ENCODE results near the gene STK32C. TPM values are rescaled to one million over a fixed set of nuclear protein-coding genes. Genes with fewer than 3 reads are reported as not detected.
A peak's percentile ranks its signal among the peaks of the same experiment; 100 is the strongest.

The STK32C gene
- polyA plus RNA-seq, 2 of the 4 experiments (the other 2 are of a cell fraction) = 29.9 to 43.6 TPM

GRCh38 chr10:132300582-132300981 lies 7.2 kb downstream of the STK32C start:
- FAIRE-seq (no peak), ATAC-seq (no peak), DNase-seq (ENCODE audit: low read depth in 1 of 2, low spot score in 1 of 2) (no peak)
- H3K4me2 ChIP-seq = no peak overlapping the region
- no peaks in the 10 kb centered on the region for H3K4me1 ChIP-seq
- WGBS (ENCODE audit: missing lambda C conversion rate) = 60% methylated on average over 4 of the region's 10 CpGs
- TF ChIP-seq JUN (IDR thresholded peaks at IDR 0.05) = no peak
- TF ChIP-seq RAD21 (conservative IDR thresholded peaks at IDR 0.05 in 1 of 2, IDR thresholded peaks at IDR 0.05 in 1 of 2) = no peak
- TF ChIP-seq HOXA7 (CRISPR knock-in tag; IDR thresholded peaks at IDR 0.05) = no peak
- no peak for TF ChIP-seq BHLHE40 (IDR thresholded peaks at IDR 0.05; ENCODE audit: low read depth, low read length)
- TF ChIP-seq TP53 (CRISPR knock-in tag; IDR thresholded peaks at IDR 0.05) = no peak
- TF ChIP-seq NR3C1 (IDR thresholded peaks at IDR 0.05) = no peak
- no peak for TF ChIP-seq ZFP36 (IDR thresholded peaks at IDR 0.05; ENCODE audit: borderline replicate concordance, partially characterized antibody)
- TF ChIP-seq EP300 (IDR thresholded peaks at IDR 0.05) = no peak
- no peak for TF ChIP-seq KDM5A (IDR thresholded peaks at IDR 0.05)
- TF ChIP-seq CEBPB (IDR thresholded peaks at IDR 0.05) = no peak
- TF ChIP-seq RARB (CRISPR knock-in tag; IDR thresholded peaks at IDR 0.05) = no peak
- no peak overlapping the region for H3K27ac ChIP-seq
- ChIA-PET CTCF (interaction anchor here (0.8 to 1.5 kb wide), 3 partner anchors 44 to 78 kb away, joined by 3 to 8 read pairs (median 6); no protein-coding TSS in a partner anchor), POLR2A (no interaction called here)
- no peaks in the 10 kb centered on the region for H3K9me3 ChIP-seq
- no peak overlapping the region for H3K4me3 ChIP-seq

GRCh38 chr10:132299371-132300336 lies 8.1 kb downstream of the STK32C start:
- Histone ChIP-seq H3K4me1 (no peaks in the 10 kb centered on the region), H3K4me3 (no peak overlapping the region), H3K9me3 (no peaks in the 10 kb centered on the region), H3K27ac (no peak overlapping the region), H3K4me2 (no peak overlapping the region)
- no peak for ATAC-seq
- TF ChIP-seq KDM5A (IDR thresholded peaks at IDR 0.05) (no peak), NR3C1 (IDR thresholded peaks at IDR 0.05) (no peak), RARB (CRISPR knock-in tag; IDR thresholded peaks at IDR 0.05) (no peak)
- CTCF ChIA-PET = interaction anchor here (0.8 to 2.4 kb wide), 6 partner anchors 49 to 77 kb away, joined by 3 to 9 read pairs (median 4); no protein-coding TSS in a partner anchor
- FAIRE-seq = no peak
- POLR2A ChIA-PET = no interaction called here
- 79% methylated on average over 34 of the region's 34 CpGs for WGBS (ENCODE audit: missing lambda C conversion rate)
- DNase-seq (ENCODE audit: low read depth in 1 of 2, low spot score in 1 of 2) = no peak

GRCh38 chr10:132298038-132298881 lies 9.5 kb downstream of the STK32C start:
- 83% methylated on average over 19 of the region's 28 CpGs for WGBS (ENCODE audit: missing lambda C conversion rate)
- ATAC-seq = peak in 1 of 2 experiments; percentile 28; a peak in 2 of 6 replicates
- no peak for FAIRE-seq
- POLR2A ChIA-PET = no interaction called here
- no peaks in the 10 kb centered on the region for H3K9me3 ChIP-seq
- TF ChIP-seq KDM1A (IDR thresholded peaks at IDR 0.05; ENCODE audit: low read depth) = no peak
- no peak for TF ChIP-seq EHMT2 (IDR thresholded peaks at IDR 0.05; ENCODE audit: low read depth)
- no peak for TF ChIP-seq FOXS1 (CRISPR knock-in tag; IDR thresholded peaks at IDR 0.05)
- TF ChIP-seq TP53 (CRISPR knock-in tag; IDR thresholded peaks at IDR 0.05) = no peak
- TF ChIP-seq ESRRA (IDR thresholded peaks at IDR 0.05; ENCODE audit: borderline replicate concordance, low read length) = no peak
- no peak for TF ChIP-seq KDM5A (IDR thresholded peaks at IDR 0.05)
- TF ChIP-seq ELK1 (IDR thresholded peaks at IDR 0.05; ENCODE audit: low read depth, low read length) = no peak
- no peak for TF ChIP-seq NPAS2 (CRISPR knock-in tag; IDR thresholded peaks at IDR 0.05; ENCODE audit: borderline replicate concordance)
- TF ChIP-seq CHD2 (IDR thresholded peaks at IDR 0.05; ENCODE audit: low read length, partially characterized antibody) = no peak
- no peak for TF ChIP-seq ZNF302 (CRISPR knock-in tag; IDR thresholded peaks at IDR 0.05)
- no peak for TF ChIP-seq RARB (CRISPR knock-in tag; IDR thresholded peaks at IDR 0.05)
- no peak overlapping the region for H3K27ac ChIP-seq
- H3K4me1 ChIP-seq = no peaks in the 10 kb centered on the region
- H3K4me3 ChIP-seq = no peak overlapping the region
- CTCF ChIA-PET = interaction anchor here (0.6 to 2.4 kb wide), 7 partner anchors 22 to 155 kb away, joined by 3 to 9 read pairs (median 4); no protein-coding TSS in a partner anchor
- no peak for DNase-seq (ENCODE audit: low read depth in 1 of 2, low spot score in 1 of 2)
- no peak overlapping the region for H3K4me2 ChIP-seq

All from A549 (cell line).